HepG2 (cell line): Measurements from ENCODE around the gene RRAS. TPM values are rescaled to one million over a fixed set of nuclear protein-coding genes. Genes with fewer than 3 reads are reported as not detected.

Source experiments
- ATF2 ChIP-seq: sonication (generic); formaldehyde crosslinking; IDR thresholded peaks from 2 replicates; pipeline ENCODE4 v1.4.0; 2020; ENCODE audit warnings: missing genetic modification reagents
- ATF7-NPFF ChIP-seq: sonication (generic); formaldehyde crosslinking; IDR thresholded peaks from 2 replicates; pipeline ENCODE4 v1.8.1; 2023; ENCODE audit warnings: mild to moderate bottlenecking, low read depth, missing genetic modification reagents, moderate library complexity
- CEBPG ChIP-seq: IDR thresholded peaks from 2 replicates; pipeline ENCODE4 v1.6.1; 2016
- DNMT1 ChIP-seq: sonication (generic); formaldehyde crosslinking; IDR thresholded peaks from 2 replicates; pipeline ENCODE4 v1.5.1; 2020; ENCODE audit warnings: mild to moderate bottlenecking, missing genetic modification reagents
- HNRNPLL ChIP-seq: fragments of 200-400 bp; formaldehyde crosslinking; IDR thresholded peaks from 2 replicates; pipeline ENCODE4 v1.6.1; 2017; ENCODE audit warnings: mild to moderate bottlenecking, low read depth, low read length; ENCODE audit not compliant: poor library complexity, severe bottlenecking
- JUND ChIP-seq: sonication (generic); formaldehyde crosslinking; IDR thresholded peaks from 2 replicates; pipeline ENCODE4 v1.8.0; 2022; ENCODE audit warnings: mild to moderate bottlenecking, missing genetic modification reagents
- KLF9 ChIP-seq: IDR thresholded peaks from 2 replicates; pipeline ENCODE4 v1.6.1; 2016; ENCODE audit warnings: low read depth
- KMT2B ChIP-seq: IDR thresholded peaks from 2 replicates; pipeline ENCODE4 v1.6.1; 2016; ENCODE audit warnings: missing genetic modification reagents, missing compliant biosample characterization
- NFIB ChIP-seq: sonication (generic); formaldehyde crosslinking; IDR thresholded peaks from 2 replicates; pipeline ENCODE4 v1.9.0; 2021; ENCODE audit warnings: missing genetic modification reagents, mild to moderate bottlenecking, borderline replicate concordance
- NR2C2 ChIP-seq: sonication (generic); formaldehyde crosslinking; IDR thresholded peaks from 2 replicates; pipeline ENCODE4 v1.4.0; 2020; ENCODE audit warnings: missing genetic modification reagents, mild to moderate bottlenecking, moderate library complexity, borderline replicate concordance
- PRMT3 ChIP-seq: sonication (generic); formaldehyde crosslinking; IDR thresholded peaks from 2 replicates; pipeline ENCODE4 v1.8.1; 2022; ENCODE audit warnings: low read depth, mild to moderate bottlenecking, moderate library complexity, missing genetic modification reagents, borderline replicate concordance
- RBAK ChIP-seq: sonication (generic); formaldehyde crosslinking; IDR thresholded peaks from 2 replicates; pipeline ENCODE4 v1.5.1; 2020; ENCODE audit warnings: mild to moderate bottlenecking, missing genetic modification reagents
- SRY ChIP-seq: sonication (generic); formaldehyde crosslinking; IDR thresholded peaks from 2 replicates; pipeline ENCODE4 v1.8.0; 2022; ENCODE audit warnings: mild to moderate bottlenecking, missing genetic modification reagents
- TAF15 ChIP-seq: fragments of 200-400 bp; formaldehyde crosslinking; IDR thresholded peaks from one replicate; pipeline ENCODE4 v1.6.1; 2018; ENCODE audit warnings: mild to moderate bottlenecking, low read depth, low read length; ENCODE audit not compliant: poor library complexity, severe bottlenecking
- TOE1 ChIP-seq: sonication (generic); formaldehyde crosslinking; IDR thresholded peaks from 2 replicates; pipeline ENCODE4 v1.4.0; 2020; ENCODE audit warnings: mild to moderate bottlenecking, missing genetic modification reagents
- YY1 ChIP-seq: IDR thresholded peaks from 2 replicates; pipeline ENCODE4 v1.6.1; 2011; ENCODE audit warnings: low read length, low read depth, moderate library complexity, mild to moderate bottlenecking; ENCODE audit not compliant: insufficient read depth, insufficient replicate concordance
- ZBTB37 ChIP-seq: sonication (generic); formaldehyde crosslinking; IDR thresholded peaks from 2 replicates; pipeline ENCODE4 v1.4.0; 2020; ENCODE audit warnings: mild to moderate bottlenecking, missing genetic modification reagents
- ZMAT3 ChIP-seq: sonication (generic); formaldehyde crosslinking; conservative IDR thresholded peaks from 2 replicates; pipeline ENCODE4 v1.7.0; 2021; ENCODE audit warnings: missing genetic modification reagents
- ZNF136 ChIP-seq: sonication (generic); formaldehyde crosslinking; IDR thresholded peaks from 2 replicates; pipeline ENCODE4 v1.8.1; 2022; ENCODE audit warnings: low read depth, mild to moderate bottlenecking, moderate library complexity, missing genetic modification reagents
- ZNF558 ChIP-seq: sonication (generic); formaldehyde crosslinking; IDR thresholded peaks from 2 replicates; pipeline ENCODE4 v1.9.0; 2022; ENCODE audit warnings: mild to moderate bottlenecking, missing genetic modification reagents, borderline replicate concordance
- ZNF570 ChIP-seq: sonication (generic); formaldehyde crosslinking; IDR thresholded peaks from 2 replicates; pipeline ENCODE4 v1.4.0; 2020; ENCODE audit warnings: mild to moderate bottlenecking, missing genetic modification reagents, borderline replicate concordance
- ZNF768 ChIP-seq: sonication (generic); formaldehyde crosslinking; IDR thresholded peaks from 2 replicates; pipeline ENCODE4 v1.4.0; 2020; ENCODE audit warnings: missing genetic modification reagents
- ZNF891 ChIP-seq: sonication (generic); formaldehyde crosslinking; IDR thresholded peaks from 2 replicates; pipeline ENCODE4 v1.5.0; 2020; ENCODE audit warnings: mild to moderate bottlenecking, missing genetic modification reagents
- polyA plus RNA-seq, 8 experiments: library from polyadenylated mRNA; depleted of rRNA in 3 of 8; stranded (reverse) in 7 of 8; unstranded in 1 of 8; fragments of >200 nt; fragmentation: Illumina TruSeq in 4 of 8; extraction: Trizol in 4 of 8; gene quantifications; 2 replicates each; pipeline versions ENCODE4 v1.2.1 to v1.2.3, GENCODE V29; 2011 to 2016; ENCODE audit warnings: low read depth in 4 of 8, missing spikeins in 1 of 8, mixed read lengths in 1 of 8; ENCODE audit not compliant: insufficient read depth in 1 of 8
- total RNA-seq, 5 experiments: library from RNA; depleted of rRNA; stranded (reverse); fragments of >200 nt; fragmentation: Illumina TruSeq; extraction: Trizol; gene quantifications; 2 replicates each; pipeline ENCODE4 v1.2.3, GENCODE V29; 2016; ENCODE audit warnings: low read depth in 1 of 5
- TF ChIP-seq, protein P1 (sequence below): sonication (generic); formaldehyde crosslinking; conservative IDR thresholded peaks from 2 replicates; pipeline ENCODE4 v1.4.0; 2020; ENCODE audit warnings: missing genetic modification reagents
- TF ChIP-seq, protein P2 (sequence below): sonication (generic); formaldehyde crosslinking; IDR thresholded peaks from 2 replicates; pipeline ENCODE4 v1.4.0; 2020; ENCODE audit warnings: missing genetic modification reagents

Gene RRAS
- total and polyA plus RNA-seq, 2 of the 13 experiments (the other 11 are each of a cell fraction or from before 2014, with no cell fraction given): 1.5 to 12.0 TPM

DNA sequence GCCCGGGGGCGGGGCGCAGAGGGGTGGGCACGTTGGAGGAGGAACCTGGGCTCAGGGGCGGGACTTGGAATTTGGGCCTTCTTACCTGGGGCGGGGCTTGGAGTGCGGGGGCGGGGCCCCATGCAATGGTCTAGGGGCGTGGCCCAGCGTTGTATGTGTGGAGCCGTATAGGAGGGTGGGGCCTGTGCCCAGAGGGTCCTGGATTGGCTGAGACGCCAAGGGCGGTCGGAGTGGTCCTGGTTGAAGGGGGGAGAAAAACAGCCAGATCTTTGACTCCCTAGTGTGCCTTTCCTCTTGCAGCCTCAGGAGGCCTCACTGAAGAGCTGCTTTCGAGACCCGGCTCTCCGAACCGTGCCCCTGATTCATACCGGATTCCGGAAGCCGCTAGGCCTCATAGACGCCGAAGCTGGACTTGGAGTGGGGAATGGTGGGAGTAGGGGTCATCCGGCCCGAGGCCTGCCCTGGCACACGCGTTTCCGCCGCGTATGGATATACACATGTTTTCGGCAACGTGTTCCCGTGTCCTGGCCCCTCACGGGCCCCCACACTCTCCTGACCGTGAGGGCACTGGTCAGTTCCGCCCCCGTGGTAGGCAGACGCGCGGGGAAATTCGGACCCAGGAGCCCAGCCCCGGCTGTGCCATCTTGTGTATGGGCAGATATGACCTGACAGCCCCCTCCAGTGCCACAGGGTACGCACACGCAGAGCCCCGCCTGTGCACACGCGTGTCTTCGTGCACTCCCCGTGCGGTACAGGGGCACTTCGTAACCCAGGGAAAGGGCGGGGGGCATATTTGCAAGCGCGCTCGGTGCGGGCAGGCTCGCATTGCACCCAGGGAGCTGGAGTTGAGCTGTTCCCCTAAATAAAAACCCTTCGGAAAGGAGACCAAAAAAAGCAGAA lies 49.6 kb downstream of the RRAS start (continued):
- TF ChIP-seq ZBTB37 (CRISPR knock-in tag) (no peak), ZNF570 (CRISPR knock-in tag) (no peak), NFIB (CRISPR knock-in tag) (no peak), CEBPG (CRISPR knock-in tag) (no peak), ZNF768 (CRISPR knock-in tag) (0 out of 2 replicates have a peak, but pooled peaks have one; percentile 49), TOE1 (CRISPR knock-in tag) (no peak), DNMT1 (CRISPR knock-in tag) (no peak), HNRNPLL (peak; percentile 31), RBAK (CRISPR knock-in tag) (no peak), ZMAT3 (0 out of 2 replicates have a peak, but pooled peaks have one; percentile 63), NR2C2 (CRISPR knock-in tag) (peak; percentile 60), ZNF558 (CRISPR knock-in tag) (no peak; the same call in 1 of the 2 replicates), JUND (CRISPR knock-in tag) (no peak; the same call in 1 of the 2 replicates), ATF2 (CRISPR knock-in tag) (peak; percentile 56; the same call in 1 of the 2 replicates), KMT2B (0 out of 2 replicates have a peak, but pooled peaks have one; percentile 28), YY1 (peak; percentile 29), PRMT3 (no peak), ZNF136 (CRISPR knock-in tag) (peak; percentile 71), ATF7-NPFF (CRISPR knock-in tag) (no peak), SRY (CRISPR knock-in tag) (peak; percentile 38; the same call in 1 of the 2 replicates), ZNF891 (CRISPR knock-in tag) (peak; percentile 60), KLF9 (peak; percentile 67; the same call in 1 of the 2 replicates), TAF15 (peak; percentile 85)
- TF ChIP-seq, protein P1, sequence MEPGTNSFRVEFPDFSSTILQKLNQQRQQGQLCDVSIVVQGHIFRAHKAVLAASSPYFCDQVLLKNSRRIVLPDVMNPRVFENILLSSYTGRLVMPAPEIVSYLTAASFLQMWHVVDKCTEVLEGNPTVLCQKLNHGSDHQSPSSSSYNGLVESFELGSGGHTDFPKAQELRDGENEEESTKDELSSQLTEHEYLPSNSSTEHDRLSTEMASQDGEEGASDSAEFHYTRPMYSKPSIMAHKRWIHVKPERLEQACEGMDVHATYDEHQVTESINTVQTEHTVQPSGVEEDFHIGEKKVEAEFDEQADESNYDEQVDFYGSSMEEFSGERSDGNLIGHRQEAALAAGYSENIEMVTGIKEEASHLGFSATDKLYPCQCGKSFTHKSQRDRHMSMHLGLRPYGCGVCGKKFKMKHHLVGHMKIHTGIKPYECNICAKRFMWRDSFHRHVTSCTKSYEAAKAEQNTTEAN (CRISPR knock-in tag): 0 out of 2 replicates have a peak, but pooled peaks have one; percentile 14
- TF ChIP-seq, protein P2, sequence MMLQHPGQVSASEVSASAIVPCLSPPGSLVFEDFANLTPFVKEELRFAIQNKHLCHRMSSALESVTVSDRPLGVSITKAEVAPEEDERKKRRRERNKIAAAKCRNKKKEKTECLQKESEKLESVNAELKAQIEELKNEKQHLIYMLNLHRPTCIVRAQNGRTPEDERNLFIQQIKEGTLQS (CRISPR knock-in tag): no peak
